Transverse colon (tissue), 3 donors: ENCODE measurements around the gene CPT1A.

Source experiments
- CTCF ChIP-seq, 5 experiments: fragments of 200-600 bp in 3 of 5; fragments of 450-650 bp in 2 of 5; sonication (generic) in 3 of 5; IDR thresholded peaks; 1 replicate in 2 of 5; 2 replicates in 3 of 5; pipeline ENCODE4 v1.5.1; 2016 to 2017; ENCODE audit warnings: antibody characterized with exemption in 5 of 5, inconsistent platforms in 3 of 5, mild to moderate bottlenecking in 2 of 5, moderate library complexity in 1 of 5
- POLR2A ChIP-seq: fragments of 450-650 bp; IDR thresholded peaks from one replicate; pipeline ENCODE4 v1.6.1; 2016; ENCODE audit warnings: antibody characterized with exemption, mild to moderate bottlenecking, moderate library complexity

DNA sequence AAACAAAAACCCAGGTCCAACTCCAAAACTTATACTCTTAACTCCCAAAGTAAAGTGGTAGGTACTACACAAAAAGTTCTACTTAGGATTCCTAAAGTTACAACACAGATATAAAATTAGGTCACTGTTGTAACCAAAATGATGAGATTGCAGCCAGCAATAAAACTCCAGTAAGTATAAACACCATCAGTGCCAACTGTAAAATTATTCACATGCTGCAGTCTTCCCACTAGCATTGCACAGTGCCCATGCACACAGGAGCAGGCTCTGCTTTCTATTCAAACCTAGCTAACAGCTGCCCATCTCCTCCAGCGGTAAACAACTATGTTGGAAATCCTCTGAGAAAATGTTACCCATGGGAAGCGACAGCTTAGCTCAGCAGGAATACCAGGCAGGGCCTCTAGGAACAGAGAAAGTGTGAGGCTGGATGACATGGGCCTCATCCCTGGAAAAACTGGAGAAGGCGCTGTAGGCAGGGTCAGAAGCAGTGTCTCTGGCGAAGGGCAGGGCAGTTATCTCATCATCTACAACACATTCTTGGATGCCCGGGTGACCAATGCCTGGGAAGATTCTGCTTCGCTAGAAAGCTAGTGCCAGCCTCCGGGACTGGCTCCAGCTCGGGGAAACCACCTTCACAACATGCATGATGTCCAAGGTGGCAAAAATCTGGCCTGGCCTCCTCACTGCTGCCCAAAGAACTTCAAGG lies 9.1 kb downstream of the CPT1A start:
- TF ChIP-seq CTCF (IDR thresholded peaks at IDR 0.05), result no peak
- peak; percentile 12 for TF ChIP-seq POLR2A
